ENCODE data around the gene ZNF185.

Gene ZNF185

DNA sequence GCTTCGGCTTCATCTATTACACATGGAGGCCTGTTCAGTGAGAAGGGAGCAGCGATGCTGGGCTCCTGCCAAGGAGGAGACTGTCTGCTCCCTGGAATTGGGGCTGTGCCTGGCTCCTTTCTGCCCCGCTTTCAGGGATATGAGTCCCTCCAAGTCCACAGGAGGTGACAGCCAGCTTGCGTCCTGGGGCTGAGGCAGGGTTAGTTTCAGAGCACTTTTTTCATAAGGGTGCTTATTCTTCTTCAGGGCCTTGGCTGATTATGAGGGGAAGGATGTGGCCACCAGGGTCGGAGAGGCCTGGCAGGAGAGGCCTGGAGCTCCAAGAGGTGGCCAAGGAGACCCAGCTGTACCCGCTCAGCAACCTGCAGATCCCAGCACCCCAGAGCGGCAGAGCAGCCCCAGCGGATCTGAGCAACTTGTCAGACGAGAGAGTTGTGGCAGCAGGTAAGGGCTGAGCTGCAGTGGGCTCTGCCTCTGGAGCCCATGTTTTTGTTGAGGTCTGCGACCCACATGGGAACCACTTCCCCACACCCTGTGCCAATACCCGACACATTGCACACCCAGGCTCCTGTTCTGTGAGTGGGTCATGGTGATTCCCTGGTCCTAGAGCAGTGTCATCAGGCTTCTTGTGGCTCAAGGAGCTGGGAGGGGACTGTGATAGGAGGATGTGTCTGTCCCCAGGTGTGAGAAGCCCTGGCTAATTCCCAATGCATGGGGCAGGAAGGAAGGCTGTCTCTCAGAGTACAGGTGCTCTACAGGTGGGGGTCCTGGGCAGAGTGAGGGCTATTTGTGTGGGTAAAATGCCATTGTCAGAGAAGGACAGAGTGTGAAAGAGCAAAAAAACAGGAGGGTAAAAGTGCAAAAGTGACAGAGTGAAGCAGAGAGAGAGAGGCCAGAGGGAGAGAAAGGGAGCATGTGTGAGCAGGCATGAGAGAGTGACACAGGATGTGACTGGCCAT is 47.4 kb downstream of the ZNF185 start:
- H3K27ac ChIP-seq = no peak overlapping the region
- TF ChIP-seq, protein P1, sequence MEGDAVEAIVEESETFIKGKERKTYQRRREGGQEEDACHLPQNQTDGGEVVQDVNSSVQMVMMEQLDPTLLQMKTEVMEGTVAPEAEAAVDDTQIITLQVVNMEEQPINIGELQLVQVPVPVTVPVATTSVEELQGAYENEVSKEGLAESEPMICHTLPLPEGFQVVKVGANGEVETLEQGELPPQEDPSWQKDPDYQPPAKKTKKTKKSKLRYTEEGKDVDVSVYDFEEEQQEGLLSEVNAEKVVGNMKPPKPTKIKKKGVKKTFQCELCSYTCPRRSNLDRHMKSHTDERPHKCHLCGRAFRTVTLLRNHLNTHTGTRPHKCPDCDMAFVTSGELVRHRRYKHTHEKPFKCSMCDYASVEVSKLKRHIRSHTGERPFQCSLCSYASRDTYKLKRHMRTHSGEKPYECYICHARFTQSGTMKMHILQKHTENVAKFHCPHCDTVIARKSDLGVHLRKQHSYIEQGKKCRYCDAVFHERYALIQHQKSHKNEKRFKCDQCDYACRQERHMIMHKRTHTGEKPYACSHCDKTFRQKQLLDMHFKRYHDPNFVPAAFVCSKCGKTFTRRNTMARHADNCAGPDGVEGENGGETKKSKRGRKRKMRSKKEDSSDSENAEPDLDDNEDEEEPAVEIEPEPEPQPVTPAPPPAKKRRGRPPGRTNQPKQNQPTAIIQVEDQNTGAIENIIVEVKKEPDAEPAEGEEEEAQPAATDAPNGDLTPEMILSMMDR (IDR thresholded peaks at IDR 0.05) = no peak

DNA sequence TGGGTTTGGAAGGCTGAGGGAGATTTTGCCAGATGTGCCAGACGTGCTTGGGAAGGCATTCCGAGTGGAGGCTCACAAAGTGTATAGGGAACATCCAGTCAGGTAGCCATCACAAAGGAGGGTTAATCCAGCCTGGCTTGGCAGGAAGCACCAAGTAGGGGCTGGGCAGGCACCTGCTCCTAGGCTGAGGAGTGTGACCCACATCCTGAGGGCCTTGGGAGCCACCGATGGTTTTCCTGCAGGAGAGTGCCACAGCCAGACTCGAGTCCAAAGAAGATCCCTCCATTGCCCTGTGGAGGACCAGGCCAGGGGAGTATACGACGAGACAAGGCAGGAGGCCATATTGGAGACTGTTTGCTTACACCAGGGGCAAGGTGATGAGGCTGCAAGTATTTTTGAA is 48.8 kb downstream of the ZNF185 start:
- DNase-seq (ENCODE audit: low spot score) = no peak
- no peak overlapping the region for H3K27ac ChIP-seq
- TF ChIP-seq, protein P1 (IDR thresholded peaks at IDR 0.05) = no peak

More for the DNA sequence above, 47.4 kb downstream of the ZNF185 start:
- no peak overlapping the region for H3K4me3 ChIP-seq
- no peak for DNase-seq (ENCODE audit: low spot score)

More for the DNA sequence above, 48.8 kb downstream of the ZNF185 start:
- H3K4me3 ChIP-seq = no peak overlapping the region
